Activated naive CD4-positive, alpha-beta T cell treated with anti-CD3 and anti-CD28 coated beads, Interleukin-2, amount 50 U/mL, for 16 hours (primary cell): ENCODE results near the gene PPP1R37.

Source experiments
- DNase-seq: peaks from one replicate; pipeline ENCODE4 v3.0.0-alpha.2; 2020

PPP1R37 gene

DNA sequence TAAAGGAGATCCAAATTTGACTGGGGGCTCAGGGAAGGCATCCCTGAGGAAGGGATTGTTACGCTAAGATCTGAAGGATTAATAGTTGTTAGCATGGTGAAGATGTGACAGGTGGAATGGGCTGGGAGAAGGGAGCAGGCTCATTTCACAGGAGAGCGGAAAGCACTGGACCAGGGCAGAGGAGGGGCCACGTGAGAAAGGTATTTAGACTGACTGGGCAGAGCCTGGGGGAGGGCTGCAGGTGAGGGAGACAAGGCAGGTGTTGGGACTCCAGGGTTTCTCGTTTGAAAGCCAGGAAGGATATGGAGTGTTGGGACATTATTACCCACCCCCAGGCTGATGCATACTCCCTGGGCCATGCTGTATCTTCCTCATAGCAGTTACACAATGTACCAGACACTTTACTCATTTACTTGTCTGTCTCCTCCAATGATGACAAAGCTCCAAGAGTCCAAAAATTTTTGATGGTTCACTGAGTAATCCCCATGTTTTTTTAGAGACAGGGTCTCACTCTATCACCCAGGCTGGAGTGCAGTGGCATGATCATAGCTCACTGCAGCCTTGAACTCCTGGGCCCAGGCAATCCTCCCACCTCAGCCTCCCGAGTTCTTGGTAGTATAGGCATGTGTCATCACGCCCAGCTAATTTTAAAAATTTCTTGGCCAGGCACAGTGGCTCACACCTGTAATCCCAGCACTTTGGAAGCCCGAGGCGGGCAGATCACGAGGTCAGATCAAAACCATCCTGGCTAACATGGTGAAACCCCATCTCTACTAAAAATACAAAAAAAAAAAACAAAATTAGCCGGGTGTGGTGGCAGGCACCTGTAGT is 82.8 kb downstream of the PPP1R37 start:
- no peak for DNase-seq

DNA sequence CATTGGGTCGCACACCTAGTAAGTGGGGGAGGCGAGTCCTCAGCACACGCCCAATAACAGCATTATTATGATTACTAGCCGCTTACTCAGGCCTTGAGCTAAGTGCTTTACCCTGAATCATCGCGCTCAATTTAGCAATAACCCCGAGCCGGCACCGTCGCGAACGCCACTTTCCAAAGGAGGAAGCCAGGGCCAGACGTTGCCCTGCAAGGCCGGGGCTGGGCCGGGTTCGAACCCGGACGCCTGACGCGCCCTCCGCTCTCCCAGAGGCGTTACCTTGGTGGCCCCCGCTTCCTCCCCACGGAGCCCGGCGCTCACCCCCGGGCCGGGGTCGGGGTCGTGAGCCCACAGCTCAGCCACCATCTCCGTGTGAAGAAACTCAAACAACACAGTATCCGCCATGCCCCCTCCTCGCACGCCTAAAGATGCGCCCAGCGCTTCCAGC is 84.9 kb downstream of the PPP1R37 start, which contains the start of gene TRAPPC6A:
Gene TRAPPC6A, minus strand, starts transcription at position 421 of the 445 bp plus-strand sequence. Its CDS starts 19 bp downstream, at position 402.
- DNase-seq: no peak

GRCh38 chr19:45178262-45179071 is 85.5 kb downstream of the PPP1R37 start, which contains the start of gene BLOC1S3:
Gene BLOC1S3 (plus strand): TSS chr19:45178784. CDS start chr19:45179297, 513 bp downstream.
- DNase-seq: peak; percentile 100

GRCh38 chr19:45179072-45179891 is 86.3 kb downstream of the PPP1R37 start:
- DNase-seq: peak; percentile 46

- no peak for DNase-seq
Observed at GRCh38 chr19:45179892-45180370, 87.0 kb downstream of the PPP1R37 start.

DNA sequence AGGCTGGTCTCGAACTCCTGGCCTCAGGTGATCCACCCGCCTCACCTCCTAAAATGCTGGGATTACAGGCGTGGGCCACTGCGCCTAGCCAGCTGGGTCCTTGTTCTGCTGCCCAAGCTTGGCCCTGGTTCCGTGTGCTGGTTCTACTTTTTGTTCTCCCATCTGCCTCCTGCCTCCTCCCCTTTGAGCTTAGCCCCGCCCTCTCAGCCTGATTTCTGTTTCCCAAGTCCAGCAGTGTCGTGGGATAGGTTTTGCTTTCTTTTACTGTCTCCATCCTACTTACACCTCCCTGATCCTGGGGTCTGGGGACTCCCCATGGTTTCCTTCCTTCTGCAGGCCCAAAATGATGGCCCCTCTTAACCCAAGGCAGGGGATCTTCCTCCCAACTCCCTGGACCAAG is 88.0 kb downstream of the PPP1R37 start:
- DNase-seq: no peak

GRCh38 chr19:45182758-45183157 is 89.8 kb downstream of the PPP1R37 start:
- DNase-seq: no peak

GRCh38 chr19:45184115-45184514 is 91.1 kb downstream of the PPP1R37 start:
- no peak for DNase-seq

DNA sequence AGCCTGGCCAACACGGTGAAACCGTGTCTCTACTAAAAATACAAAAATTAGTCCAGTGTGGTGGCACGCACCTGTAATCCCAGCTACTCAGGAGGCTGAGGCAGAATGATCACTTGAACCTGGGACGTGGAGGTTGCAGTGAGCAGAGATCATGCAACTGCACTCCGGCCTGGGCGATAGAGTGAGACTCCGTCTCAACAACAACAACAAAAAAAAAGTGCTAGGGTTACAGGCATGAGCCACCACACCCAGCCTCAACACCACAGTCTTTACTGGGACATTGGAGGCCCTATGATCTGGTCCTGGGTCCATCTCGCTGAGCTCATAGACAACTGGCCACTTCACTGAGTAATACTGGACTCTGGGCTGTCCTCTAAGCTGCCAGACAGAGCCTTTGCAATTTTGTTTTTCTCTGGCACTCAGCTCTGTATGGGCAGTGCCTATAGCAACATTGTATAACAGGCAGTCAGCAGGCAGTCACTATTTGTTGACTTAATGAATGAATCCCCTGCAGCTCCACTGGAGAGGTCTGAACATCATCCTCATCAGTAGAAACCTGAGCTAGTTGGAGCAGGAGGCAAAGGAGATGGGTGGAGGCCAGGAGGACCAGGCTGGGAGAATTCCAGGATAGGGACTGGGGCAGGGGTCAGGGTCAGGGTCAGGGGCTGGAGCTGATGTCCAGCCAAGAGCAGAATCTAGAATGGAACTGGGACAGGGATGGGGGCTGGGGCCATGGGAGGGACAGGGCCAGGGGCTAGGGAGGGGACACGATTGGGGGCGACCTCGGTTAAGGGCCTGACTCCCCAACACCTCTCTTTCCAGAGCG is 93.7 kb downstream of the PPP1R37 start:
- DNase-seq: no peak

DNA sequence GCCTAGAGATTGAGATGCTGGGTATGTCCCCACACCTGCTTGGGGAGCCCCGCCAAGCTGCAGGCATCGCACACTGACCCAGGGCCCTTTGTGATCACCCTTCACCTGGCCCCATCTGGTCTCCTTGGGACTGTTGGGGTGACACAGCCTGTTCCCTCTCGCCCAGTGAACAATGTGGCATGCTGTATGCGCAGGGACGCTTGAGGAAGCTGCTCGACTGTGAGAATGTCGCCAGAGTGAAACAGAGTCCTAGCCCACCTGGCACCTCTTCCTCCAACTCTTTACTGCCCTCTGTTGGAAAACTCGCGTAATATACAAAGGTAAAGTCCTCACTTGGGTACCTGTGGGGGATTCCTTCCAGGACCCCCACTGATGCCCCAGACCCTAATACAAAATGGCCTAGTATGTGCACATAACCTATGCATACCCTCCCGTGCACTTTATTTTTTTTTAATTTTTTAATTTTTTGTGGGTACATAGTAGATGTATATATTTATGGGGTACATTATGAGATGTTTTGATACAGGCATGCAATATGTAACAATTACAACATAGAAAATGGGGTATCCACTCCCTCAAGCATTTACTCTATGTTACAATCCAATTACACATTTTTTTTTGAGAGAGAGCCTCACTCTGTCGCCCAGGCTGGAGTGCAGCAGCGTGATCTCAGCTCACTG is 94.6 kb downstream of the PPP1R37 start:
- DNase-seq: no peak

GRCh38 chr19:45189971-45190370 is 97.0 kb downstream of the PPP1R37 start:
- no peak for DNase-seq

DNA sequence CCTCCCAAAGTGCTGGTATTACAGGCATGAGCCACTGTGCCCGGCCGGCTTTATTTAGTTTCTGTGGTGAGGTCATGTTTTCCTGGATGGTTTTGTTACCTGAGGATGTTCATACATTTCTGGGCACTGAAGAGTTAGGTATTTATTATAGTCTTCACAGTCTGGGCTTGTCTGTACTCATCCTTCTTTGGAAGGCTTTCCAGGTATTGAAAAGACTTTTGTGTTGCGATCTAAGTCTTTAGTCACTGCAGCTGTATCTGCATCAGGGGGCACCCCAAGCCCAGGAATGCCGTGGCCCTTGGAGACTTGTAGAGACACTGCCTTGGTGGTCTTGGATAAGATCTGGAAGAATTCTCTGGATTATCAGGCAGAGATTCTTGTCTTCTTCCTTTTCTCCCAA is 98.4 kb downstream of the PPP1R37 start:
- no peak for DNase-seq

DNA sequence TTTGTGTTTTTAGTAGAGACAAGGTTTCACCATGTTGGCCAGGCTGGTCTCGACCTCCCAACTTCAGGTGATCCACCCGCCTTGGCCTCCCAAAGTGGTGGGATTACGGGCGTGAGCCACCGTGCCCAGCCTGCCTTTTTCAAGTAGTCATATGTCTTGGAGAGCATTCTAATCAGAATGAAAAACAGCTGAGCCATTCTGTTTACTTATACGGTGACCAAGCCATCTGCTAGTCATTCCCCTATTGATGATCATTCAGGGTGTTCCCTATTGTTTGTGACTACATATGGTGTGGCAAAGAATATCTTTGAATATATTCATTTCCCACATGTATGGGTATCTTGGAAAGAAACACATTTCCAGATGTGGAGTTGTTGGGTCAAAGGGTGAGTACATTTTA is 102.8 kb downstream of the PPP1R37 start:
- no peak for DNase-seq
